Measurements from ENCODE around the gene CSNK1A1L.

GRCh38 chr13:37139356-37139755 lies 33.9 kb upstream of the CSNK1A1L start:
- TF ChIP-seq CTCF (optimal IDR thresholded peaks at IDR 0.05 in 1 of 3, IDR thresholded peaks at IDR 0.05 in 1 of 3, conservative IDR thresholded peaks at IDR 0.05 in 1 of 3; ENCODE audit: extremely low read depth in 1 of 3, insufficient read depth in 2 of 3, low read length in 3 of 3): no peak
- TF ChIP-seq EZH2 (IDR thresholded peaks at IDR 0.05; ENCODE audit: low read length): no peak

Measured in keratinocyte (primary cell).